ENCODE measurements around the gene OSBPL2.

OSBPL2 gene

GRCh38 chr20:62329389-62330377, 91.4 kb downstream of the OSBPL2 start:
- DNase-seq: no peak

- no peak for DNase-seq
These were observed 92.4 kb downstream of the OSBPL2 start for GRCh38 chr20:62330576-62331317.

GRCh38 chr20:62331347-62331746, 93.0 kb downstream of the OSBPL2 start:
- DNase-seq: no peak

GRCh38 chr20:62332421-62332820, 94.1 kb downstream of the OSBPL2 start:
- no peak for DNase-seq

- no peak for DNase-seq
These were observed 94.9 kb downstream of the OSBPL2 start for GRCh38 chr20:62332989-62333819.

GRCh38 chr20:62333820-62334595, 95.7 kb downstream of the OSBPL2 start:
- DNase-seq: no peak

GRCh38 chr20:62334881-62335280, 96.6 kb downstream of the OSBPL2 start:
- no peak for DNase-seq

- no peak for DNase-seq
These were observed 97.2 kb downstream of the OSBPL2 start for GRCh38 chr20:62335532-62335931.

- DNase-seq: no peak
These were observed 98.0 kb downstream of the OSBPL2 start for GRCh38 chr20:62336329-62336728.

- no peak for DNase-seq
These were observed 98.6 kb downstream of the OSBPL2 start for GRCh38 chr20:62336775-62337557.

GRCh38 chr20:62337558-62338293, 99.4 kb downstream of the OSBPL2 start:
- DNase-seq: no peak

- DNase-seq: no peak
These were observed 99.9 kb downstream of the OSBPL2 start for GRCh38 chr20:62338294-62338620.

GRCh38 chr20:62339647-62340062, 101.3 kb downstream of the OSBPL2 start:
- no peak for DNase-seq

- DNase-seq: no peak
These were observed 104.6 kb downstream of the OSBPL2 start for GRCh38 chr20:62342910-62343309.

GRCh38 chr20:62344092-62344491, 105.8 kb downstream of the OSBPL2 start:
- no peak for DNase-seq

GRCh38 chr20:62344782-62345181, 106.5 kb downstream of the OSBPL2 start:
- no peak for DNase-seq

Data from activated CD4-positive, alpha-beta T cell treated with anti-CD3 and anti-CD28 coated beads, Interleukin-2, amount 50 U/mL, for 16 hours (primary cell).